ENCODE measurements around the gene GFAP.

GFAP gene

GRCh38 chr17:44913676-44914075 is 1.6 kb downstream of the GFAP start:
- DNase-seq: no peak

GRCh38 chr17:44912763-44913544 is 2.3 kb downstream of the GFAP start:
- no peak for DNase-seq

- peak; percentile 17 for DNase-seq
Measured at GRCh38 chr17:44911133-44912001, 3.9 kb downstream of the GFAP start.

GRCh38 chr17:44910231-44911106 is 4.8 kb downstream of the GFAP start:
- DNase-seq: no peak

GRCh38 chr17:44909681-44910144 is 5.6 kb downstream of the GFAP start:
- DNase-seq: no peak

- no peak for DNase-seq
Measured at GRCh38 chr17:44908761-44909326, 6.5 kb downstream of the GFAP start.

GRCh38 chr17:44907729-44908470 is 7.4 kb downstream of the GFAP start:
- no peak for DNase-seq

GRCh38 chr17:44906763-44907728 is 8.3 kb downstream of the GFAP start:
- no peak for DNase-seq

GRCh38 chr17:44906010-44906646 is 9.2 kb downstream of the GFAP start:
- DNase-seq: no peak

- no peak for DNase-seq
Measured at GRCh38 chr17:44905006-44906000, 10.0 kb downstream of the GFAP start.

GRCh38 chr17:44904001-44904984 is 11.0 kb downstream of the GFAP start:
- no peak for DNase-seq

- DNase-seq: no peak
Measured at GRCh38 chr17:44903012-44903685, 12.2 kb downstream of the GFAP start.

GRCh38 chr17:44902135-44902760 is 13.1 kb downstream of the GFAP start:
- no peak for DNase-seq

- DNase-seq: no peak
Measured at GRCh38 chr17:44901411-44901921, 13.8 kb downstream of the GFAP start.

GRCh38 chr17:44900894-44901293 is 14.4 kb downstream of the GFAP start:
- no peak for DNase-seq

Measured in T-helper 9 cell (primary cell).